Peyer's patch (tissue), 4 donors: ENCODE results near the gene ZNF45.

ENCODE experiments used
- CTCF ChIP-seq, 6 experiments: fragments of 450-650 bp in 4 of 6; fragments of 200-600 bp in 2 of 6; sonication (generic) in 1 of 6; IDR thresholded peaks; one replicate each; pipeline ENCODE4 v1.5.1; 2017 to 2019; ENCODE audit warnings: antibody characterized with exemption in 6 of 6, mild to moderate bottlenecking in 3 of 6, moderate library complexity in 1 of 6
- POLR2A ChIP-seq, 2 donors: fragments of 450-650 bp; IDR thresholded peaks; one replicate each; pipeline ENCODE4 v1.5.1; 2017; ENCODE audit warnings: antibody characterized with exemption in 2 of 2, mild to moderate bottlenecking in 2 of 2, moderate library complexity in 2 of 2

DNA sequence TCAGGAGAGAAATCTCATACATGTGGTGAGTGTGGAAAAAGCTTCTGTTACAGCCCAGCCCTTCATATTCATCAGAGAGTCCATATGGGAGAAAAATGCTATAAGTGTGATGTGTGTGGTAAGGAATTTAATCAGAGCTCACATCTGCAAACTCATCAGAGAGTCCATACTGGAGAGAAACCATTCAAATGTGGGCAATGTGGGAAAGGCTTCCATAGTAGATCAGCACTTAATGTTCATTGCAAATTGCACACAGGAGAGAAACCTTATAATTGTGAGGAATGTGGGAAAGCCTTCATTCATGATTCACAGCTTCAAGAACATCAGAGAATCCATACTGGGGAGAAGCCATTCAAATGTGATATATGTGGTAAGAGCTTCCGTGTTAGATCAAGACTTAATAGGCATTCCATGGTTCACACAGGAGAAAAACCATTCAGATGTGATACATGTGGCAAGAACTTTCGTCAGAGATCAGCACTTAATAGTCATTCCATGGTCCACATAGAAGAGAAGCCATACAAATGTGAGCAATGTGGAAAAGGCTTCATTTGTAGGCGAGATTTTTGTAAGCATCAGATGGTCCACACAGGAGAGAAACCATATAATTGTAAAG is 31.1 kb upstream of the ZNF45 start:
- TF ChIP-seq CTCF (IDR thresholded peaks at IDR 0.05) (no peak), POLR2A (IDR thresholded peaks at IDR 0.05) (no peak)
